Mammary epithelial cell (primary cell): ENCODE data around the gene TLX2.

ENCODE experiments used
- CTCF ChIP-seq, 2 donors: IDR thresholded peaks in 1 of 2; conservative IDR thresholded peaks in 1 of 2; 2 replicates each; pipeline ENCODE4 v1.5.1; 2011 to 2012; ENCODE audit warnings: inconsistent platforms in 2 of 2, low read length in 2 of 2, mild to moderate bottlenecking in 2 of 2, control low read depth in 1 of 2, low read depth in 1 of 2; ENCODE audit not compliant: insufficient read depth in 1 of 2; ENCODE audit errors: extremely low read depth in 1 of 2
- EZH2 ChIP-seq: IDR thresholded peaks from 2 replicates; pipeline ENCODE4 v1.6.1; 2012; ENCODE audit warnings: low read length, inconsistent platforms, borderline replicate concordance

GRCh38 chr2:74548900-74549826, 34.9 kb downstream of the TLX2 start:
- TF ChIP-seq CTCF (conservative IDR thresholded peaks at IDR 0.05 in 1 of 2, IDR thresholded peaks at IDR 0.05 in 1 of 2; ENCODE audit: extremely low read depth in 1 of 2, insufficient read depth in 1 of 2, low read depth in 1 of 2, low read length in 2 of 2), result no peak
- no peak for TF ChIP-seq EZH2
